Daoy (cell line): ENCODE data around the gene U2AF1. TPM values are rescaled to one million over a fixed set of nuclear protein-coding genes. Genes with fewer than 3 reads are reported as not detected.
"Not testable (repeated sequence)": the region's sequence is repeated elsewhere in the genome, so short reads cannot be mapped to it uniquely, and the experiment has no call there.

Source experiments
- DNase-seq: peaks from one replicate; pipeline ENCODE4 v3.0.0-alpha.2; 2015; ENCODE audit warnings: low read depth
- total RNA-seq: library from RNA; depleted of rRNA; stranded (reverse); fragments of >200 nt; shearing (Covaris generic); gene quantifications from 2 replicates; pipeline ENCODE4 v1.2.3, GENCODE V29; 2014; rRNA removed

The U2AF1 gene
- 43.1 and 50.0 TPM in 2 replicates for total RNA-seq

- peak; percentile 3 for DNase-seq
Measured at GRCh38 chr21:43106965-43107793, at the start of gene U2AF1. U2AF1 (minus strand) TSS chr21:43107570; CDS start chr21:43107494, 76 bp downstream.

- not testable (repeated sequence) for DNase-seq
Measured at GRCh38 chr21:43153601-43154000, 46.2 kb upstream of the U2AF1 start.

GRCh38 chr21:43149344-43149743 is 42.0 kb upstream of the U2AF1 start:
- DNase-seq, result not testable (repeated sequence)

- DNase-seq, result not testable (repeated sequence)
Measured at GRCh38 chr21:43147999-43148398, 40.6 kb upstream of the U2AF1 start.

GRCh38 chr21:43146637-43147036 is 39.3 kb upstream of the U2AF1 start:
- DNase-seq, result not testable (repeated sequence)

GRCh38 chr21:43141407-43141806 is 34.0 kb upstream of the U2AF1 start:
- not testable (repeated sequence) for DNase-seq

GRCh38 chr21:43138944-43139343 is 31.6 kb upstream of the U2AF1 start:
- DNase-seq, result not testable (repeated sequence)

GRCh38 chr21:43134520-43134919 is 27.1 kb upstream of the U2AF1 start:
- not testable (repeated sequence) for DNase-seq

GRCh38 chr21:43130094-43130493 is 22.7 kb upstream of the U2AF1 start:
- not testable (repeated sequence) for DNase-seq

GRCh38 chr21:43115956-43116355 is 8.6 kb upstream of the U2AF1 start:
- not testable (repeated sequence) for DNase-seq

- DNase-seq, result not testable (repeated sequence)
Measured at GRCh38 chr21:43114483-43114882, 7.1 kb upstream of the U2AF1 start.

GRCh38 chr21:43109006-43109405 is 1.6 kb upstream of the U2AF1 start:
- not testable (repeated sequence) for DNase-seq

GRCh38 chr21:43108177-43108576 is 807 bp upstream of the U2AF1 start:
- not testable (repeated sequence) for DNase-seq

- not testable (repeated sequence) for DNase-seq
Measured at GRCh38 chr21:43107794-43108137, 396 bp upstream of the U2AF1 start.

- DNase-seq, result not testable (repeated sequence)
Measured at GRCh38 chr21:43104642-43105041, 2.7 kb downstream of the U2AF1 start.

- not testable (repeated sequence) for DNase-seq
Measured at GRCh38 chr21:43102281-43102680, 5.1 kb downstream of the U2AF1 start.

GRCh38 chr21:43101676-43102075 is 5.7 kb downstream of the U2AF1 start:
- not testable (repeated sequence) for DNase-seq

- DNase-seq, result not testable (repeated sequence)
Measured at GRCh38 chr21:43101000-43101399, 6.4 kb downstream of the U2AF1 start.

- DNase-seq, result not testable (repeated sequence)
Measured at GRCh38 chr21:43091979-43092614, 15.3 kb downstream of the U2AF1 start.

GRCh38 chr21:43090947-43091346 is 16.4 kb downstream of the U2AF1 start:
- DNase-seq, result not testable (repeated sequence)

- DNase-seq, result not testable (repeated sequence)
Measured at GRCh38 chr21:43089463-43089862, 17.9 kb downstream of the U2AF1 start.

GRCh38 chr21:43082587-43083300 is 24.6 kb downstream of the U2AF1 start:
- not testable (repeated sequence) for DNase-seq
